Central memory CD4-positive, alpha-beta T cell (primary cell): Measurements from ENCODE around the gene OST4.
A peak's percentile ranks its signal among the peaks of the same experiment; 100 is the strongest.
"Not testable (repeated sequence)": the region's sequence is repeated elsewhere in the genome, so short reads cannot be mapped to it uniquely, and the experiment has no call there.

ENCODE experiments used
- DNase-seq: peaks from one replicate; pipeline ENCODE4 v3.0.0; 2022
- total RNA-seq, 3 experiments: gene quantifications; one replicate each; lab custom pipeline; 2026; lab: John Stamatoyannopoulos, UW

The OST4 gene
- 47.3 to 84.3 (median 63.1) reads per million in 3 experiments for total RNA-seq

DNA sequence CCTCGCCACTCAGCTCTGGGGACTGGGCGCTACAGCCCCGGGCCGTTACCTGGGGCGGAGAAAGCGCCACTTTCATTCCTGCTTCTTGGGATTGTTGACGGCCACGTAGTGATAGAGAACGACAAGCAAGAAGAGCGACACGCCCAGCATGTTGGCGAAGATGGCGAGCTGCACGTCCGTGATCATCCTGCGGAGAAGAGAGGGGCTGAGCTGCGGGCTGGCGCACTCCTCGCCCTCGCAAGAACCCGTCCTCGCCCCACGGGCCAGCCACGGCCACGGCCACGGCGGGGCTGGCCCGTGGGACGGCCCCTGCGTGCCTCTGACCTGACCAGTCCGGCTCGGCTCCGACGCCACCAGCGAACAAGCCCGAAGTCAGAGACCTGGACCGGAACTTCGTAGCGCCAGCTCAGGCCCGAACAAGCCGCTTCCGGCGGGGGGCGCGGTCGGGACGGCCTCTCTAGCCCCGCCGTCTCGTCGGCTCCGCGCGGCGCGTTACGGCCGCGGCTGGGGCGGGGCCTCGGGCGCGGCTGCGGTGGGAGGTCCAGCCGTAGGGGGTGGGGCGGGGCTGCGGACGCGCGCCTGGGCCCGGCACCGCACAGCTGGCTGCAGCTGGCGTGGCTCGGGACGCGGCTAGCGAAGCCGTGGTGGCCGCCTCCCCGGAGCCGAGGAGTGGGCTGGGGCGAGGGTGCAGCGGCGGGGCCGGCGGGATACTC, at the start of gene OST4:
OST4 (minus strand) TSS at position 378 of the 713 bp plus-strand sequence.
- peak; percentile 88 for DNase-seq

DNA sequence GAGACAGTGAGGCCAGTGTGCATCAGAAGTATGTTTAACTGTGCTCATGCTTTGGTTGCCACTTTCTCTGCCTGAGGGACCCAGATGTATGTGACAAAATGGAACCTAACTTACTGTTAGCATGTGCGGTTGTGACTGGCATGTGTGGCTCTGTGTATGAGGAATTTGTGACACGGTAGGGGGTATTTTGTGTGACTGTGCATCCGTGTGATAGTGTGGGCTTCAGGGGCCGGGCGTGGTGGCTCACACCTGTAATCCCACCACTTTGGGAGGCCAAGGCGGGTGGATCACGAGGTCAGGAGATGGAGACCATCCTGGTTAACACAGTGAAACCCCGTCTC, 47.8 kb upstream of the OST4 start:
- not testable (repeated sequence) for DNase-seq

DNA sequence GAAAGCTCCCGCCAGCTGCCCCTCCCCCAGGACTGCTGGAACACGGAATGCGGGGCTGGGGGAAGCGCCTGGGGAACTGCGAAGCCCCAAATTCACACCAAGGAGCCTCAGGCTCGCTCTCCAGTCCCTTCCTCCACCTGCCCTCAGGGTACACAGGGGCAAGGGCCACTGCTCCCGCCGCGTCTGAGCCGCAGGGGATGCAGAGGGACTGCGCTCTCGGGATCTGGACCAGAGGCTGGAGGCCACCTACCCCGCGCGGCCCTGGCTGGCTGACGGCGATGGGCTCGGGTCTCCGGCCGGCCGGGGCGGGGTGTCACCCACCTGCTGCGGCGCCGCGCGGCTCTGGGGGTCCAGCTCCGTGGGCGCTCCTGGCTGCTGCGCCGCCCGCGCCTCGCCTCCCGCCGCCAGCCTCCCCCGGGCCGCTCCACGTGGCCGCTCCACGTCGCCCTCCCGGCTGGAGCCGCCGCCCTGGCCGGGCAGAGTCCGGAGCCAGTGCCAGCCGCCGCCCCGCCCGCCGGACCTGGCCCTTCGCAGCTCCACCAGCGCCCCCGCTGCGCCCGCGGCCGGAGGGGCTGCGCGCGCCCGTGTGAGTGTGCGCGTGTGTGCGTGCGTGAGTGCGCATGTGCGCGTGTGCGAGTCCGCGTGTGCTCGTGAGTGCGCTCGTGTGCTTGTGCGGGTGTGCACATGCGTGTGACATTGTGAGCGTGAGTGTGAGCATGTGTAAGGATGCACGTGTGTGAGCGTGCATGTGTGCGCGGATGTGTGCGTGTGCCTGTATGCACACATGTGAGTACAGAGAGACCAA, 47.3 kb upstream of the OST4 start, which contains the start of gene CGREF1:
CGREF1 (minus strand) TSS at position 604 of the 805 bp plus-strand sequence. CDS start 14,762 bp downstream, outside the sequence.
- no peak for DNase-seq

DNA sequence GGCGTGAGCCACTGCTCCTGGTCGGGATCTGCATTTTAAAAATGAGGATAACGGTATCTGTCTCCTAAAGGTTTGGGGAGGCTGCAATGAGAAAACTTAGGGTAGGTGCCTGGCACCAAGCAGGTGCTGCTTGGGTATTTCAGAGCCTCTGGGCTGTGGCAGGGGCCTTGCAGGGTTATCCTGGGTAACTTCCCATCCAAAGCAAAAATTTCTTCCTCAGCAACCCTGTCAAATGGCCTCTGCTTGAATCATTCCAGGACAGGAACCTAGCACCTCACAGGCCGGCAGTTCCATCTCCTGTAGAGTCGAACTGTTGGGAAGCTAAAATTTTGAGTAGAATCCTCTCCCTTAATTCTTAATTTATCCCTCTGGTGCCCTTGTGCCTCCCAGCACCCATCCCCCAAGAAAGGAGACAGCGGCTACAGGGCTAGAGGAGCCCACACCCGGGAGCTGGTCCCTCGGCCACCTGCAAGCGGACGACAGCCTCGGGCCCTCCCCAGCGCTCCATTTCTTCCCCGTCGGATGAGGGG, 46.6 kb upstream of the OST4 start:
- no peak for DNase-seq

DNA sequence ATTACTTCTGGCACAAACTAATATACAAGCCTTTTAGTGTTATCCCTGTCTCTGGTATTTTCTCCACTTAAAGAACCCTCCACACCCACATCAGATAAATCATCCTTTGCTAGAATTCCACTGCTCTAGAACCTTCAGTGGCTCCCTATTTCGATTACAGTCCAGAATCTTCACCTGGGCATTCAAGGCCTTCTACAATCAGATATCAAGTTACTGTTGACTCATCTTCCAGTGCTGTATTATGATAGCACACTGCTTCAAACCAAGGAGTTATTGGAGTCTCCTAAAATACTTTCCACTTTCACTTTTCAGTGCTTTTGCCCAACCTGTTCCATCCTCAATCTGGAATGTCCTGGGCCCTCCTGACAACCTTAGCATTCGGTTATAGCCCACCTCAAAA, 44.1 kb upstream of the OST4 start:
- DNase-seq: no peak

DNA sequence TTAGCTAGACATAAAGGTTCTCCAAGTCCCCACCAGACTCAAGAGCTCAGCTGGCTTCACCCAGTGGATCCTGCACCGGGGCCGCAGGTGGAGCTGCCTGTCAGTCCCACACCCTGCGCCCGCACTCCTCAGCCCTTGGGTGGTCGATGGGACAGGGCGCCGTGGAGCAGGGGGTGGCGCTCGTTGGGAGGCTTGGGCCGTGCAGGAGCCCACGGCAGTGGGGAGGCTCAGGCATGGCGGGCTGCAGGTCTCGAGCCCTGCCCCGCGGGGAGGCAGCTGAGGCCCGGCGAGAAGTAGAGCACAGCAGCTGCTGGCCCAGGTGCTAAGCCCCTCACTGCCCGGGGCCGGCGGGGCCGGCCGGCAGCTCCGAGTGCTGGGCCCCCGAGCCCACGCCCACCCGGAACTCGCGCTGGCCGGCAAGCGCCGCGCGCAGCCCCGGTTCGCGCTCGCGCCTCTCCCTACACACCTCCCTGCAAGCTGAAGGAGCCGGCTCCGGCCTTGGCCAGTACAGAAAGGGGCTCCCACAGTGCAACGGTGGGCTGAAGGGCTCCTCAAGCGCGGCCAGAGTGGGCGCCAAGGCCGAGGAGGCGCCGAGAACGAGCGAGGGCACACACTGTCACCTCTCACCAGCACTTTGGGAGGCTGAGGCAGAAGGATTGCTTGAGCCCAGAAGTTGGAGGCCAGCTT, 40.1 kb upstream of the OST4 start:
- not testable (repeated sequence) for DNase-seq

DNA sequence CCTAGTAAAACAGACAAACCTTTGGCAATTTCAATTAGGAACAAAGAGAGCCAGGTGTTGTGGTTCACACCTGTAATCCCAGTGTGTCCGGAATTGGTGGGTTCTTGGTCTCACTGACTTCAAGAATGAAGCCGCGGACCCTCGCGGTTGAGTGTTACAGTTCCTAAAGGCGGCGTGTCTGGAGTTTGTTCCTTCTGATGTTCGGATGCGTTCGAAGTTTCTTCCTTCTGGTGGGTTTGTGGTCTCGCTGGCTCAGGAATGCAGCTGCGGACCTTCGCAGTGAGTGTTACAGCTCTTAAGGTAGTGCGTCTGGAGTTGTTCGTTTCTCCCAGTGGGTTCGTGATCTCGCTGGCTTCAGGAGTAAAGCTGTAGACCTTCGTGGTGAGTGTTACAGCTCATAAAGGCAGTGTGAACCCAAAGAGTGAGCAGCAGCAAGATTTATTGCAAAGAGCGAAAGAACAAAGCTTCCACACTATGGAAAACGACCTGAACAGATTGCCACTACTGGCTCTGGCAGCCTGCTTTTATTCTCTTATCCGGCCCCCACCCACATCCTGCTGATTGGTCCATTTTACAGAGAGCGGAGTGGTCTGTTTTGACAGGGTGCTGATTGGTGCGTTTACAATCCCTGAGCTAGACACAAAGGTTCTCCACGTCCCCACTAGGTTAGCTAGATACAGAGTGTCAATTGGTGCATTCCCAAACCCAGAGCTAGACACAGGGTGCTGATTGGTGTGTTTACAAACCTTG, 39.3 kb upstream of the OST4 start:
- not testable (repeated sequence) for DNase-seq

DNA sequence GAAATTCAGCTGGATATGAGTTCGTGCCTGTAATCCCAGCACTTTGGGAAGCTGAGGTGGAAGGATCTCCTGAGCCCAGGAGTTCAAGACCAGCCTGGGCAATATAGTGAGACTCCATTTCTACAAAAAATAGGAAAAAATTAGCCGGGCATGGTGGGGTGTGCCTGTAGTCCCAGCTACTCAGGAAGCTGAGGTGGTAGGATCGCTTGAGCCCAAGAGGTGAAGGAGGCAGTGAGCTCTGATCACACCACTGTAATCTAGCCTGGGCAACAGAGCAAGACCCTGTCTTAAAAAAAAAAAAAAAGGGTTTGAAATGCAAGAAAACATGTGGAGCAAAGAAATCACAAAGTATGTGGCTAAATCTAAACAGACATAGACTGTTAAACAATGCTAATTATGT, 37.6 kb upstream of the OST4 start:
- no peak for DNase-seq

DNA sequence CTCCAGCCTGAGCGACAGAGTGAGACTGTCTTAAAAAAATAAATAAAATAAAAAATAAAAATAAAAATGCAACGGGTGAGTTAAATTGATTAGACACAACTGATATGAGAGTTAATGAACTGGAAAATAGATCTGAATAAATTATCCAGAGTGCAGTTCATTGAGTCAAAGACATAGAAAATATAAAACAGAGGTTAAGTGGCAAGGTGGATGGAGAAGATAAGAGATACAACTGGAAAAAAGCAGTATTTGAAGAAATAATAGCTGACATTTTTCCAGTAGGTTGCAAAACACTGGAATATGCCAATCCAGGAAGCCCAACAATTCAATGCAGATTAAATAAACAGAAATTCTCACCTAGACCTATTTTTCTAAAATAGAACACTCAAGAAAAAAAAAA, 36.8 kb upstream of the OST4 start:
- DNase-seq: no peak

DNA sequence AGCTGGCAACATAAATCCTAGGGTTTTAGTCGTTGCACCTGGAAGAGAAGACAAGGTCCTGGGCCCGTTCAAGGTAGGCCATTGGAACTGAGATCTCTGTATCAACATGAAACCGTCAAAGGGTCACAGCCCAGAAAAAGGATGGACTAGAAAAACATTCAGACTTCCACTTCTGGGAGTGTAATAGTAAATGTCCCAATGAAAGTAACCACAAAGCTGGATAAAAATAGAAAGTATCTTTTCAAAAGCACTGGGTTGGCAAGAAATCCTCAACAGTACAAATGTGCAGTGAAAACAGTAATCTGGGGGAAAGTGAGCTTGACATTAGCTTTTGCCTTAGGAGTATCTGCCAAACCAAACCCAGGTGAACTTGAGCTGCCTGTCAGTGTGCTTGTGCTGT, 34.5 kb upstream of the OST4 start:
- no peak for DNase-seq

DNA sequence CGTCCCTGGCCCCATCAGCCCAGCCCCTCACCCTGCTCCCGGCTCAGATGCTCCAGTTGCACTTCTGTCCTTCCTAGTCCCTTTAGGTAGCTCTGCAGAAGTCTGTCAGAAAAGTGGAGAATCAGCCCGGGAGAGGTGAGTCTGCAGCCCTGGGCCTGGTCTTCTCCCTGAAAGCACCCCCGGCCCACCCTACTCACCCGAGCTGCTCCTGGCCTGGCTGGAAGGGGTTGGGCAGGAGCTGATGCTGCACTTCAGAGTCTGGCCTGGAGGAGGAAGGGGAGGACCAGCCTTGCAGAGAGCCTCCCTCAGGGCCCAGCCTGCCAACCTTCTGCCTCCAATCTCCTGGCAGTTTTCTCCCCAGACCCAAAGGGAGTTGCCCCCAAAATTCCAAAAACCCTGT, 30.9 kb upstream of the OST4 start:
- DNase-seq: no peak

DNA sequence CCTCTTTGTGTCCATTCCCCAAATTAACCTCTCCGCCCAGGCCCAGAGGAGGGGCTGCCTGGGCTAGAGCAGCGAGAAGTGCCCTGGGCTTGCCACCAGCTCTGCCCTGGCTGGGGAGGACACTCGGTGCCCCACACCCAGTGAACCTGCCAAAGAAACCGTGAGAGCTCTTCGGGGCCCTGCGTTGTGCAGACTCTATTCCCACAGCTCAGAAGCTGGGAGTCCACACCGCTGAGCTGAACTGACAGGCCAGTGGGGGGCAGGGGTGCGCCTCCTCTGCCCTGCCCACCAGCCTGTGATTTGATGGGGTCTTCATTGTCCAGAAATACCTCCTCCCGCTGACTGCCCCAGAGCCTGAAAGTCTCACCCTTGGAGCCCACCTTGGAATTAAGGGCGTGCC, 28.6 kb upstream of the OST4 start:
- DNase-seq: no peak

DNA sequence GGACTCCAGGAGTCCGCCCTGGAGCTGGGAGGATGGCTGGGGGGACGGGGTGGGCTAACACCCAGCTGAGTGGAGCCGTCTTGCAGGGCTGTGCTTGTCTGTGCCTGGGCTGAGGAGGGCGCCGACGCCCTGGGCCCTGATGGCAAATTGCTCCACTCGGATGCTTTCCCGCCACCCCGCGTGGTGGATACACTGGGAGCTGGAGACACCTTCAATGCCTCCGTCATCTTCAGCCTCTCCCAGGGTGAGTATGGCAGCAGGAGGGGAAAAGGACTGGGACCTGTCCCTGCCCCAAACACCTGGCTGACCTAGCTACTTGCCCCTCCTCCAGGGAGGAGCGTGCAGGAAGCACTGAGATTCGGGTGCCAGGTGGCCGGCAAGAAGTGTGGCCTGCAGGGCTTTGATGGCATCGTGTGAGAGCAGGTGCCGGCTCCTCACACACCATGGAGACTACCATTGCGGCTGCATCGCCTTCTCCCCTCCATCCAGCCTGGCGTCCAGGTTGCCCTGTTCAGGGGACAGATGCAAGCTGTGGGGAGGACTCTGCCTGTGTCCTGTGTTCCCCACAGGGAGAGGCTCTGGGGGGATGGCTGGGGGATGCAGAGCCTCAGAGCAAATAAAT, 28.0 kb upstream of the OST4 start:
- DNase-seq: no peak

DNA sequence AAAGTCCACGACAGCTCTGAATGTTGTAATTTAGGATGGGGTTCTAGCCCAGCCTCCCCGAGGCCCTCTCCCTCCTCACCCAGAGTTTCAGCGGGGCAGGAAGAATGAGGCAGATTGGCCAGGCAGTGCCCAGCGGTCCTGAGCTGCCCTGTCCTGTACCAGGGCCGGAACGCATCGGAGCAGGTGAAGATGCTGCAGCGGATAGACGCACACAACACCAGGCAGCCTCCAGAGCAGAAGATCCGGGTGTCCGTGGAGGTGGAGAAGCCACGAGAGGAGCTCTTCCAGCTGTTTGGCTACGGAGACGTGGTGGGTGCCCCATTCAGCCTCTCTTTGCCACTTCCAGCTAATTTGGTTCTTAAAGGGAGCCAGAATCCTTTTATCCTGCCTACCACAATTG, 25.9 kb upstream of the OST4 start:
- no peak for DNase-seq

DNA sequence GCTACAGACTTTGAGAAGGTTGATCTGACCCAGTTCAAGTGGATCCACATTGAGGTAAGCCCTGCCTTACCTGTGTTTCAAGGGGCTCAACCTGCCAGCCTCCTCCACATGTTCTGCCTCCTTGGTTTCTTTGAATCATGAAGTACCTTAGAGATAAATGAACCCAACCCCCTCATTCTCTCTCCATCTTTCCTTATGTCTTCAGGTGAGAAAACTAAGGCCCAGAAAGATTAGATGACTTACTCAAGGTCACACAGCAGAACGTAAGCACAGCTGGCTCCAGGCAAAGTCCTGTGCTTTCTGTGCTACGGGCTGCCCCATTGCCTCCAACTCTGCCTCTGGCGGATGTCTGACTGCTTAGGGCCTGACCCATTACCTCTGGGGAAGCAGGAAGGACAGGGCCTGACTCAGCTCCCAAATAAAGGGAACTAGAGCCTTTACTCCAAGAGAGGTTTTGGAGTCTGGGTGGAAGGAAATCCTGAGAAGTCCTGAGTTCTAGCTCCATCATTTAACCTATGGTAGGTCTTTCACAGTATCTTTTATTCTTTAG, 25.4 kb upstream of the OST4 start:
- no peak for DNase-seq

DNA sequence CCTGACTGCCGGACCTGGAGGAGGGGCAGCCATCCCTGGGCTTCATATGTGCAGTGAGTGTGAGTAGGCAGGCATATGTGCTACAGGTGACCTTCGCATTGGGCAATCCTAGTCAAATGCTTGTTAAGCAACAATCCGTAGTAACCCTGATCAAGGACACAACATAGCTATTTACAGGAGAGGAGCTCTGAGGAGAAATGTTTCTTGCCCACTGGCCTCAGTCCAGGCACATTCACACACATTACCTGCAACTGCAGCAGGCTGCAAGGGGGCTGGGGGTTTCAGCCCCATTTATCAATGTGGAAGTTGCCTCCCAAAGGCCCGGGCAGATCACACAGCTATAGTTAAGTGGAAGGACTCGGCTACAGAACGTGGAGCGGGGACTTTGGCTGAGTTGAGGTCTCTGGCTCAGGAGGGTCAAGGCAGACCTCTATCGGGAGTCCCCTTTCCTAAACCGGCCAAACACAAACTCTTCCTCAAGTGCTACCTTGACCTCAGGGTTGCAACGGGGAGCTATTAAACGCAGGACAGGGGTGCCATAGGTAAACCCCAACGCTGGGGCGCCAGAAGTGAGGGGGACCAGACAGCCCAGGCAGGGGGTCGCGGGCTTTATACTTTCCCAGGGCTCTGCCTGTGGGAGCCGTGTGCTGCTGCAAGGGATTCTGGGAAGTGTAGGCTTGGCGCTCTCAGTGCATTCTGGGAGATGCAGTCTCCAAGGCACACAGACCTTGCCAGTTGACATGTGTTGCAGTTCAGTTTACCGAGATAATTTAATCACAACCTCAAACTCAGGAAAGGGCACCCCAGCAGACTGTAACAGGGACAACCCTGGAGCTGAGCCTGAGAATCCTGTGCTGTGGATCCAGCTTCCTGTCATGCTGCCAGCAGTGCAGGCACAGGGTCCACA, 24.5 kb upstream of the OST4 start:
- DNase-seq: peak; percentile 26

DNA sequence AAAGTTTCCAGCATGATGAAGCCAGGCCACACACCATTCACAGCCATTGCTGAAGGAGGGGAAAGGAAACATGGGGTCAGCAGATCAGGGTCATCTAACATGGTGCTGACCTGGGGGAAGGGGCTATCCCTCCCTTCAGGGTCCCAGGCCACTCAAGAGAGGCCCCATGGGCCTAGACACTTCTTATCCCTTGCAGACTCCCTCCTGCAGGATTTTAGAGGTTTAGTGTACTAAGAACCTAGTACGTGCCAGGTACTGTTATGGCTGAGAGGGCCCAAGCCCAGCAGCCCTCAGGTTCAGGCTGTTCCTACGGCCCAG, 23.9 kb upstream of the OST4 start:
- no peak for DNase-seq

DNA sequence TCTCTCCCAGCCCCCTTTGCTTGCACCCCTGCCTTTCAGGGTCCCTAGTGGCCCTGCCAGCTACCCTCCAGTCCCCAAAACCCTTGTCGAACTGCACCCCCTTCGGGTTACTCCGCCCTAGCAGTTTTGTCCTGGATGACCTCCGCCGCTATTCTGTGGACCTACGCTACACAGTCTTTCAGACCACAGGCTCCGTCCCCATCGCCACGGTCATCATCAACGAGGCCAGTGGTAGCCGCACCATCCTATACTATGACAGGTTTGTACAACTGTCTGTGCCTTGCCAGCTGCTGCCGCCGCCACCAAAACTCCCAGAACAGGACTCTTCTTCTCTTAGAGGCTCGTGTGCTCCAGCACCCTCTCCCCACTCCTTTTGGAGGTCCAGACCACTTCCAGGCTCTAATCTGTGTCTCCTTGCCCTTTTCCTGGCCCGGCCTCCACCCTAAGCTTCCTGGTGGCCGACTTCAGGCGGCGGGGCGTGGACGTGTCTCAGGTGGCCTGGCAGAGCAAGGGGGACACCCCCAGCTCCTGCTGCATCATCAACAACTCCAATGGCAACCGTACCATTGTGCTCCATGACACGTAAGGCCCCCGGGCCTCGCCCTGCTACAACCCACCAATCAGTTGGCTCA, 23.0 kb upstream of the OST4 start:
- DNase-seq: no peak

DNA sequence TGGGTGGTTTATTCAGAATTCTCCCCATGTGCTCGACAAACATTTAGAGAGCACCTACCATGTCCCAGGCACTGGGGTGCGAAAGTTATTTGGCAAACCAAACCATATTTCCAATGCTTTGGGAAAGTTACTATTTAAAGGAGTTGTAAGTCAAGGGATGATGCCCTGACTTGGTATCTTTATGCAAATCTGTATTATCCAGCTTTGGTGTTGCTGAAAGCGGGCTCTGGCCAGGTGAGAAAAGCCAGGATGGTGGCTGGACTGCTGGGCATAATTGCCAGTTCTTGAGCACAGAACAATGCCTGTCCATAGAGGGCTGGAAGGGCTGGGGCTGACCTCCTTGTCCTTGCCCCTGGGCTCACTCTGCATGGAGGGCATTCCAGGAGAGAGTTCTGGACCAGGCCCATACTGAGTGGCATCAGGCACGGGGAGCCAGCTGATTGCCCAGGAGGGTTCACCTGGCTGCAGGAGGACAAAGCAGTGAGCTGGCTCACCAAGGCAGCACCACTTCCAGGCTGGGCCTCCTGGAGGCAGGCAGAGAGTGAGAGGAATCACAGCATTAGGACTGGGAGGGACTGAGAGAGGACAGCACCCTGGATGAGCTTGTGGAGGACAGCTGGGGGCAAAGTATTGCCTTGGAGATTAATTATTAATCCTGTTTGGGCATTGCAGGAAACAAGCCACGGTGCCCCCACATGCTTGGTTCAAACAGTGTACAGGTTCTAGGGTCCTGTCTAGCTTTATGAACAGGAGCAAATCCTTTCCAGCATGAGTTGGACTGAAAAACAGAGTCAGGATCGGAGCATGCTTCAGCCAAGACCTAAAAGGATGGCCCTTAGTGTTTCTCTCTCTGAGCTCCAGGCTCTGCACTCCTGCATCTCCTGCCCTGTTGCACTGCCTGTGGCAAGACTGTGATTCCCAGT, 22.2 kb upstream of the OST4 start:
- DNase-seq: no peak
